GM12878 (cell line): ENCODE results near the gene ARHGEF11. TPM values are rescaled to one million over a fixed set of nuclear protein-coding genes. Genes with fewer than 3 reads are reported as not detected.

Source experiments
- ATAC-seq: fragments of 200-7000 bp; cut with Tn5 transposase; 3 replicates; pipeline ENCODE4 v1.9.1; 2020; ENCODE audit warnings: mild to moderate bottlenecking, moderate library complexity
- BruUV-seq: library from RNA; stranded (reverse); fragments of 400-500 nt; replicated peaks from 2 replicates; lab custom pipeline; 2021; lab: Mats Ljungman, UMichigan
- CTCF ChIA-PET: fragments of 300-600 bp; sonication (Branson Sonifier 250); formaldehyde crosslinking; extraction: SDS; loops from one replicate; lab custom pipeline; 2021; ENCODE audit warnings: inconsistent platforms; lab: Yijun Ruan, JAX
- POLR2A ChIA-PET: fragments of 350-600 bp; formaldehyde crosslinking; extraction: SDS; loops from one replicate; lab custom pipeline; 2021; ENCODE audit warnings: inconsistent platforms; lab: Charles Lee
- RAD21 ChIA-PET: fragments of 300-600 bp; sonication (Branson Sonifier 250); formaldehyde crosslinking; loops from one replicate; lab custom pipeline; 2023; ENCODE audit warnings: antibody characterized with exemption; ENCODE audit not compliant: unreplicated experiment; lab: Charles Lee
- SMC1A ChIA-PET: fragments of 300-600 bp; sonication (Branson Sonifier 250); formaldehyde crosslinking; loops from one replicate; lab custom pipeline; 2023; ENCODE audit not compliant: unreplicated experiment, uncharacterized antibody; lab: Charles Lee
- DNase-seq: peaks from one replicate; pipeline ENCODE4 v3.0.0-alpha.2; 2011; ENCODE audit warnings: low read depth, low spot score
- FAIRE-seq: peaks from 3 replicates; lab custom pipeline; 2011; peaks lifted over from hg19 to GRCh38; lab: Jason Lieb, UNC
- H2AFZ ChIP-seq: 2 replicates; pipeline ENCODE4 v1.6.0; 2011; ENCODE audit warnings: low read depth, low read length, control low read depth; ENCODE audit not compliant: control insufficient read depth
- H3K27ac ChIP-seq: 2 replicates; pipeline ENCODE4 v1.5.1; 2011; ENCODE audit warnings: control low read depth; ENCODE audit not compliant: control insufficient read depth, insufficient read depth
- H3K27me3 ChIP-seq, 2 experiments: replicated peaks in 1 of 2; 2 replicates each; pipeline versions ENCODE4 v1.6.0 to v1.6.1; 2011; ENCODE audit warnings: low read length in 1 of 2; ENCODE audit not compliant: control insufficient read depth in 2 of 2, insufficient read depth in 2 of 2
- H3K36me3 ChIP-seq, 2 experiments: 2 replicates each; pipeline ENCODE4 v1.5.1; 2011; ENCODE audit warnings: low read length in 1 of 2; ENCODE audit not compliant: control insufficient read depth in 2 of 2, insufficient read depth in 2 of 2
- H3K4me1 ChIP-seq: 2 replicates; pipeline ENCODE4 v1.6.1; 2011; ENCODE audit warnings: mild to moderate bottlenecking, low read length, moderate library complexity, mixed read lengths; ENCODE audit not compliant: control insufficient read depth, insufficient read depth
- H3K4me2 ChIP-seq: 2 replicates; pipeline ENCODE4 v1.6.0; 2011; ENCODE audit warnings: control low read depth; ENCODE audit not compliant: control insufficient read depth, insufficient read depth
- H3K4me3 ChIP-seq: fragments of 200-600 bp; sonication (generic); 2 replicates; pipeline ENCODE4 v1.5.1; 2016
- H3K79me2 ChIP-seq: 2 replicates; pipeline ENCODE4 v1.6.0; 2011; ENCODE audit warnings: low read length; ENCODE audit not compliant: control insufficient read depth, insufficient read depth
- H3K9ac ChIP-seq: 2 replicates; pipeline ENCODE4 v1.8.0; 2011; ENCODE audit warnings: low read length, control low read depth, mixed read lengths; ENCODE audit not compliant: control insufficient read depth, insufficient read depth
- H3K9me3 ChIP-seq: replicated peaks from 3 replicates; pipeline ENCODE4 v1.5.1; 2011; ENCODE audit warnings: mild to moderate bottlenecking, low read length; ENCODE audit not compliant: control insufficient read depth, insufficient read depth
- H4K20me1 ChIP-seq: 2 replicates; pipeline ENCODE4 v1.6.0; 2011; ENCODE audit not compliant: control insufficient read depth, insufficient read depth
- CHD4 ChIP-seq: fragments of 200-600 bp; sonication (generic); IDR thresholded peaks from 2 replicates; pipeline ENCODE4 v1.6.1; 2016; ENCODE audit warnings: mild to moderate bottlenecking
- CREM ChIP-seq: IDR thresholded peaks from 2 replicates; pipeline ENCODE4 v1.6.1; 2014; ENCODE audit warnings: antibody characterized with exemption, low read depth
- MTA3 ChIP-seq: IDR thresholded peaks from 2 replicates; pipeline ENCODE4 v1.6.1; 2012; ENCODE audit warnings: low read length, inconsistent platforms, borderline replicate concordance
- MXI1 ChIP-seq: fragments of 150-350 bp; IDR thresholded peaks from 2 replicates; pipeline ENCODE4 v1.6.1; 2011; ENCODE audit warnings: low read depth, mild to moderate bottlenecking, inconsistent platforms, low read length, improper control_type of control experiment
- MYB ChIP-seq: fragments of 150-350 bp; IDR thresholded peaks from 2 replicates; pipeline ENCODE4 v1.6.1; 2014; ENCODE audit warnings: mild to moderate bottlenecking, low read depth, low read length, borderline replicate concordance
- NR2C1 ChIP-seq: fragments of 450-650 bp; IDR thresholded peaks from 2 replicates; pipeline ENCODE4 v1.6.1; 2017; ENCODE audit warnings: antibody characterized with exemption, mild to moderate bottlenecking, moderate library complexity
- PAX5 ChIP-seq: IDR thresholded peaks from 2 replicates; pipeline ENCODE4 v1.6.1; 2011; ENCODE audit warnings: low read depth, low read length, borderline replicate concordance
- PAX8 ChIP-seq: fragments of 450-650 bp; IDR thresholded peaks from 2 replicates; pipeline ENCODE4 v1.6.1; 2017; ENCODE audit warnings: mild to moderate bottlenecking, moderate library complexity
- POLR2AphosphoS2 ChIP-seq: IDR thresholded peaks from 2 replicates; pipeline ENCODE4 v1.6.1; 2011; ENCODE audit warnings: low read depth, mild to moderate bottlenecking, low read length, improper control_type of control experiment, moderate library complexity
- RAD21 ChIP-seq: IDR thresholded peaks from 2 replicates; pipeline ENCODE4 v1.6.1; 2011; ENCODE audit warnings: mild to moderate bottlenecking, low read depth, low read length, moderate library complexity; ENCODE audit not compliant: insufficient read depth
- ZZZ3 ChIP-seq: IDR thresholded peaks from 2 replicates; pipeline ENCODE4 v1.6.1; 2011; ENCODE audit warnings: low read depth; ENCODE audit not compliant: control insufficient read depth, insufficient read length
- WGBS: methylation state at CpG from one replicate; pipeline ENCODE4 v1.1.6; 2016; ENCODE audit warnings: low lambda C conversion rate; ENCODE audit not compliant: insufficient replicate concordance, insufficient coverage; ENCODE audit errors: missing lambda C conversion rate; 5-methylcytosine and 5-hydroxymethylcytosine counted together
- in situ Hi-C: fragments of 300-500 bp; cut with MboI; formaldehyde crosslinking; loops from 9 replicates; pipeline ENCODE4 v1.14.3; 2018; ENCODE audit warnings: mixed read lengths
- intact Hi-C: fragments of 100-400 bp; cut with micrococcal nuclease; formaldehyde crosslinking; loops from one replicate; pipeline ENCODE4 v1.14.2; 2022; ENCODE audit not compliant: unreplicated experiment
- polyA plus RNA-seq, 11 experiments: library from polyadenylated mRNA; depleted of rRNA in 4 of 11; unstranded in 6 of 11; stranded (reverse) in 5 of 11; fragments of >200 nt; fragmentation: Nextera tagmentation in 4 of 11; fragmentation: Illumina TruSeq in 1 of 11; extraction: Ambion mirVana in 4 of 11; extraction: Trizol in 1 of 11; gene quantifications; 1 replicate in 1 of 11; 2 replicates in 10 of 11; pipeline versions ENCODE4 v1.2.1 to v1.2.3, GENCODE V29; 2011 to 2016; ENCODE audit warnings: inconsistent platforms in 2 of 11, missing spikeins in 2 of 11, low read depth in 1 of 11
- total RNA-seq, 4 experiments: library from RNA; depleted of rRNA in 3 of 4; stranded (reverse); fragments of >200 nt in 3 of 4; fragmentation: Illumina TruSeq in 1 of 4; extraction: Trizol in 1 of 4; gene quantifications; 2 replicates each; pipeline versions ENCODE4 v1.2.1 to v1.2.3, GENCODE V29; 2013 to 2021
- TF ChIP-seq, protein P1 (sequence below): fragments of 450-650 bp; IDR thresholded peaks from 2 replicates; pipeline ENCODE4 v1.6.1; 2016; ENCODE audit warnings: mild to moderate bottlenecking
- TF ChIP-seq, protein P2 (sequence below): IDR thresholded peaks from 2 replicates; pipeline ENCODE4 v1.6.1; 2012; ENCODE audit warnings: low read depth, low read length, improper control_type of control experiment
- TF ChIP-seq, protein P3 (sequence below): fragments of 450-650 bp; IDR thresholded peaks from 2 replicates; pipeline ENCODE4 v1.6.1; 2017; ENCODE audit warnings: mild to moderate bottlenecking
- TF ChIP-seq, protein P4 (sequence below): IDR thresholded peaks from 2 replicates; pipeline ENCODE4 v1.6.1; 2011; ENCODE audit warnings: low read depth, low read length, improper control_type of control experiment, borderline replicate concordance

ARHGEF11 gene
- total and polyA plus RNA-seq, 10 of the 15 experiments (the other 5 are each of a cell fraction or from before 2014, with no cell fraction given): 0.05 to 12.7 (median 1.8) TPM

DNA sequence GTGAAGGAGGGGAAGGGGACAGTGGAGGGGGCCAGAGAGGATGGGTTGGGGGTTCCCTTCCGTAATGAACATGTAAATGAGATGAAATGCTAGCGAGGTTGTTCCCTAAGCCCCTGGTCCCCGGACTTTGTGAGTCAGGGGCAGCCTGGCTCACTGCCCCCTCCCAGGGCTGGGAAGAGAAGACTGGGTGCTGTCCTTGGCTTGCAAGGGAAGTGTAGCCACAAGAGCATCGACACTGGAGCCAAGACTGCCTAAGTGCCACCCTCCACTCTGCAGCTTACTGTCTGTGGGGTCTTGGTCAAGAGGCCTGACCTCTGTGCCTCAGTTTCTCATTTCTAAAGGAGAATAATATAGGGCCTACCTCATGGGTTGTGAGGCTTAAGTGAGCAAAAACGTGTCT is 151.5 kb downstream of the ARHGEF11 start:
- Histone ChIP-seq H3K4me2 (no peak overlapping the region), H3K36me3 (no peaks in the 10 kb centered on the region), H3K79me2 (no peaks in the 10 kb centered on the region), H2AFZ (no peak overlapping the region), H3K27ac (no peak overlapping the region), H3K9me3 (no peaks in the 10 kb centered on the region), H4K20me1 (no peaks in the 10 kb centered on the region), H3K4me3 (no peak overlapping the region), H3K27me3 (peaks cover 5 to 12% of the 10 kb centered on the region in 2 experiments), H3K9ac (no peak overlapping the region), H3K4me1 (no peaks in the 10 kb centered on the region)
- in situ Hi-C loops (no loop called here), intact Hi-C loops (no loop called here)
- 9% methylated on average over 5 of the region's 5 CpGs for WGBS
- ATAC-seq (no peak), DNase-seq (no peak), FAIRE-seq (no peak)
- CTCF ChIA-PET: interaction anchor here (0.7 to 1.9 kb wide), 5 partner anchors 30 to 204 kb away, joined by 3 to 5 read pairs (median 4); partner anchors contain the start of gene NTRK1
- RAD21 ChIA-PET: interaction anchor here (0.7 kb wide), 1 partner anchor 180 kb away, joined by 4 read pairs; no protein-coding TSS in a partner anchor
- BruUV-seq: no TSS peak
- POLR2A ChIA-PET: no interaction called here
- SMC1A ChIA-PET: no interaction called here
- TF ChIP-seq, protein P1, sequence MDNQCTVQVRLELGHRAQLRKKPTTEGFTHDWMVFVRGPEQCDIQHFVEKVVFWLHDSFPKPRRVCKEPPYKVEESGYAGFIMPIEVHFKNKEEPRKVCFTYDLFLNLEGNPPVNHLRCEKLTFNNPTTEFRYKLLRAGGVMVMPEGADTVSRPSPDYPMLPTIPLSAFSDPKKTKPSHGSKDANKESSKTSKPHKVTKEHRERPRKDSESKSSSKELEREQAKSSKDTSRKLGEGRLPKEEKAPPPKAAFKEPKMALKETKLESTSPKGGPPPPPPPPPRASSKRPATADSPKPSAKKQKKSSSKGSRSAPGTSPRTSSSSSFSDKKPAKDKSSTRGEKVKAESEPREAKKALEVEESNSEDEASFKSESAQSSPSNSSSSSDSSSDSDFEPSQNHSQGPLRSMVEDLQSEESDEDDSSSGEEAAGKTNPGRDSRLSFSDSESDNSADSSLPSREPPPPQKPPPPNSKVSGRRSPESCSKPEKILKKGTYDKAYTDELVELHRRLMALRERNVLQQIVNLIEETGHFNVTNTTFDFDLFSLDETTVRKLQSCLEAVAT: no peak
- TF ChIP-seq NR2C1 (no peak), RAD21 (no peak), ZZZ3 (no peak), MTA3 (no peak), CHD4 (no peak), PAX5 (no peak), CREM (no peak), MXI1 (no peak), PAX8 (no peak), MYB (no peak), POLR2AphosphoS2 (no peak)
- TF ChIP-seq, protein P2, sequence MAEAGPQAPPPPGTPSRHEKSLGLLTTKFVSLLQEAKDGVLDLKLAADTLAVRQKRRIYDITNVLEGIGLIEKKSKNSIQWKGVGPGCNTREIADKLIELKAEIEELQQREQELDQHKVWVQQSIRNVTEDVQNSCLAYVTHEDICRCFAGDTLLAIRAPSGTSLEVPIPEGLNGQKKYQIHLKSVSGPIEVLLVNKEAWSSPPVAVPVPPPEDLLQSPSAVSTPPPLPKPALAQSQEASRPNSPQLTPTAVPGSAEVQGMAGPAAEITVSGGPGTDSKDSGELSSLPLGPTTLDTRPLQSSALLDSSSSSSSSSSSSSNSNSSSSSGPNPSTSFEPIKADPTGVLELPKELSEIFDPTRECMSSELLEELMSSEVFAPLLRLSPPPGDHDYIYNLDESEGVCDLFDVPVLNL: no peak
- TF ChIP-seq, protein P3, sequence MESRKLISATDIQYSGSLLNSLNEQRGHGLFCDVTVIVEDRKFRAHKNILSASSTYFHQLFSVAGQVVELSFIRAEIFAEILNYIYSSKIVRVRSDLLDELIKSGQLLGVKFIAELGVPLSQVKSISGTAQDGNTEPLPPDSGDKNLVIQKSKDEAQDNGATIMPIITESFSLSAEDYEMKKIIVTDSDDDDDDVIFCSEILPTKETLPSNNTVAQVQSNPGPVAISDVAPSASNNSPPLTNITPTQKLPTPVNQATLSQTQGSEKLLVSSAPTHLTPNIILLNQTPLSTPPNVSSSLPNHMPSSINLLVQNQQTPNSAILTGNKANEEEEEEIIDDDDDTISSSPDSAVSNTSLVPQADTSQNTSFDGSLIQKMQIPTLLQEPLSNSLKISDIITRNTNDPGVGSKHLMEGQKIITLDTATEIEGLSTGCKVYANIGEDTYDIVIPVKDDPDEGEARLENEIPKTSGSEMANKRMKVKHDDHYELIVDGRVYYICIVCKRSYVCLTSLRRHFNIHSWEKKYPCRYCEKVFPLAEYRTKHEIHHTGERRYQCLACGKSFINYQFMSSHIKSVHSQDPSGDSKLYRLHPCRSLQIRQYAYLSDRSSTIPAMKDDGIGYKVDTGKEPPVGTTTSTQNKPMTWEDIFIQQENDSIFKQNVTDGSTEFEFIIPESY: no peak
- TF ChIP-seq, protein P4, sequence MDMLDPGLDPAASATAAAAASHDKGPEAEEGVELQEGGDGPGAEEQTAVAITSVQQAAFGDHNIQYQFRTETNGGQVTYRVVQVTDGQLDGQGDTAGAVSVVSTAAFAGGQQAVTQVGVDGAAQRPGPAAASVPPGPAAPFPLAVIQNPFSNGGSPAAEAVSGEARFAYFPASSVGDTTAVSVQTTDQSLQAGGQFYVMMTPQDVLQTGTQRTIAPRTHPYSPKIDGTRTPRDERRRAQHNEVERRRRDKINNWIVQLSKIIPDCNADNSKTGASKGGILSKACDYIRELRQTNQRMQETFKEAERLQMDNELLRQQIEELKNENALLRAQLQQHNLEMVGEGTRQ: no peak
